Colonic mucosa (tissue), 4 donors: Measurements from ENCODE around the gene SMPD3. TPM values are rescaled to one million over a fixed set of nuclear protein-coding genes. Genes with fewer than 3 reads are reported as not detected.

ENCODE experiments used
- DNase-seq: peaks from one replicate; pipeline ENCODE4 v3.0.0-alpha.2; 2020
- H3K27ac ChIP-seq: fragments of 200-600 bp; one replicate; pipeline ENCODE4 v1.8.0; 2021
- H3K27me3 ChIP-seq: fragments of 200-600 bp; one replicate; pipeline ENCODE4 v1.8.0; 2021
- H3K36me3 ChIP-seq: fragments of 200-600 bp; one replicate; pipeline ENCODE4 v1.8.0; 2021
- H3K4me1 ChIP-seq: fragments of 200-600 bp; one replicate; pipeline ENCODE4 v1.8.0; 2021; ENCODE audit warnings: mild to moderate bottlenecking
- H3K4me3 ChIP-seq: fragments of 200-600 bp; one replicate; pipeline ENCODE4 v1.8.0; 2021
- H3K9ac ChIP-seq, 2 donors: one replicate each; pipeline ENCODE4 v1.7.0; 2013; ENCODE audit warnings: control low read depth in 2 of 2, low read depth in 2 of 2, low read length in 2 of 2
- H3K9me3 ChIP-seq: fragments of 200-600 bp; one replicate; pipeline ENCODE4 v1.8.0; 2021
- CTCF ChIP-seq: fragments of 200-600 bp; IDR thresholded peaks from one replicate; pipeline ENCODE4 v1.8.0; 2022; ENCODE audit warnings: antibody characterized with exemption, mild to moderate bottlenecking
- intact Hi-C: fragments of 100-400 bp; cut with DNase I; formaldehyde crosslinking; loops from one replicate; pipeline ENCODE4 v1.14.1; 2022
- total RNA-seq, 2 donors: library from RNA; stranded (reverse); fragmentation: NEBNext Ultra II Directional in 1 of 2; extraction: Animal tissue kit (Norgen Biotek cat#: 25700) in 1 of 2; gene quantifications; one replicate each; pipeline ENCODE4 v1.2.1, GENCODE V29; 2021
- donor health status: healthy.
- donor health status: DM: no; HTN: no; CAD: no.
- donor health status: DM: no; HTN: no; CAD: no.

SMPD3 gene
- total RNA-seq, 2 donors from 2014 or later: 71.1 to 76.5 TPM

- no peak overlapping the region for H3K9ac ChIP-seq
- no peaks in the 10 kb centered on the region for H3K9me3 ChIP-seq
- H3K36me3 ChIP-seq: no peaks in the 10 kb centered on the region
- H3K4me3 ChIP-seq: no peak overlapping the region
- no peaks in the 10 kb centered on the region for H3K4me1 ChIP-seq
- TF ChIP-seq CTCF: no peak
- H3K27ac ChIP-seq: no peak overlapping the region
- no peak for DNase-seq
- no peaks in the 10 kb centered on the region for H3K27me3 ChIP-seq
- intact Hi-C loops: no loop called here
Observed at GRCh38 chr16:68460067-68460466, 11.8 kb upstream of the SMPD3 start.

- Histone ChIP-seq H3K27ac (no peak overlapping the region), H3K9ac (no peak overlapping the region), H3K27me3 (no peaks in the 10 kb centered on the region), H3K4me3 (no peak overlapping the region), H3K4me1 (no peaks in the 10 kb centered on the region), H3K36me3 (no peaks in the 10 kb centered on the region), H3K9me3 (no peaks in the 10 kb centered on the region)
- no peak for TF ChIP-seq CTCF
- DNase-seq: no peak
- intact Hi-C loops: no loop called here
Observed at GRCh38 chr16:68459457-68459856, 11.1 kb upstream of the SMPD3 start.

GRCh38 chr16:68458551-68458950, 10.2 kb upstream of the SMPD3 start:
- Histone ChIP-seq H3K4me1 (no peaks in the 10 kb centered on the region), H3K4me3 (no peak overlapping the region), H3K27me3 (no peaks in the 10 kb centered on the region), H3K9me3 (no peaks in the 10 kb centered on the region), H3K27ac (no peak overlapping the region), H3K9ac (no peak overlapping the region), H3K36me3 (no peaks in the 10 kb centered on the region)
- TF ChIP-seq CTCF: no peak
- intact Hi-C loops: no loop called here
- DNase-seq: no peak

- no peak overlapping the region for H3K27ac ChIP-seq
- no peak for DNase-seq
- TF ChIP-seq CTCF: no peak
- no peak overlapping the region for H3K9ac ChIP-seq
- H3K27me3 ChIP-seq: no peaks in the 10 kb centered on the region
- intact Hi-C loops: no loop called here
- H3K9me3 ChIP-seq: no peaks in the 10 kb centered on the region
- no peak overlapping the region for H3K4me3 ChIP-seq
- no peaks in the 10 kb centered on the region for H3K36me3 ChIP-seq
- no peaks in the 10 kb centered on the region for H3K4me1 ChIP-seq
Observed at GRCh38 chr16:68458101-68458500, 9.8 kb upstream of the SMPD3 start.

DNA sequence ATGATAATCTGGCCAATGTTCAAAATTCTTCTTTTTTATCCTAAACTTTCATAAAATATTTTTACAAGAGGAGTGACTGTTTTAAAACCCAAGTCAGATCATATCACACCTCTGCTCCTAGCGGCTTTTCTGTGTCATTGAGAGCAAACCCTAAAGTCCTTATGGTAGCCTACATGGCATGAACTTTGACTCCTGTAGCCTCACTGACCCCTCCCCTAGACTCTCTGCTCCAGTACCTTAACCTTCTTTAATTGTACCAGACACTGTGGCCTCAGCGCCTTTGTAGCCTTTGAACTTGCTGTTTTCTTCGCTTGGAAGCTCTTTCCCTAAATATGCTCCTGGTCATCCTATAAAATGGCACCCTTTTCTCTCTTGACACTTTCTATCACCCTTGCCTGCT, 7.3 kb upstream of the SMPD3 start:
- Histone ChIP-seq H3K36me3 (no peaks in the 10 kb centered on the region), H3K27me3 (no peaks in the 10 kb centered on the region), H3K27ac (no peak overlapping the region), H3K9ac (no peak overlapping the region), H3K4me1 (no peaks in the 10 kb centered on the region), H3K9me3 (no peaks in the 10 kb centered on the region), H3K4me3 (no peak overlapping the region)
- no peak for DNase-seq
- intact Hi-C loops: no loop called here
- no peak for TF ChIP-seq CTCF
